Stimulated activated CD8-positive, alpha-beta memory T cell treated with anti-CD3 and anti-CD28 coated beads, Interleukin-4, amount 100 ng/mL, for 1 hour (primary cell): ENCODE data around the gene MYL6.
"Not testable (repeated sequence)": the region's sequence is repeated elsewhere in the genome, so short reads cannot be mapped to it uniquely, and the experiment has no call there.

ENCODE experiments used
- DNase-seq, 2 donors: peaks; one replicate each; pipeline ENCODE4 v3.0.0-alpha.2; 2020; ENCODE audit warnings: low read depth in 2 of 2, low spot score in 1 of 2

The MYL6 gene

DNA sequence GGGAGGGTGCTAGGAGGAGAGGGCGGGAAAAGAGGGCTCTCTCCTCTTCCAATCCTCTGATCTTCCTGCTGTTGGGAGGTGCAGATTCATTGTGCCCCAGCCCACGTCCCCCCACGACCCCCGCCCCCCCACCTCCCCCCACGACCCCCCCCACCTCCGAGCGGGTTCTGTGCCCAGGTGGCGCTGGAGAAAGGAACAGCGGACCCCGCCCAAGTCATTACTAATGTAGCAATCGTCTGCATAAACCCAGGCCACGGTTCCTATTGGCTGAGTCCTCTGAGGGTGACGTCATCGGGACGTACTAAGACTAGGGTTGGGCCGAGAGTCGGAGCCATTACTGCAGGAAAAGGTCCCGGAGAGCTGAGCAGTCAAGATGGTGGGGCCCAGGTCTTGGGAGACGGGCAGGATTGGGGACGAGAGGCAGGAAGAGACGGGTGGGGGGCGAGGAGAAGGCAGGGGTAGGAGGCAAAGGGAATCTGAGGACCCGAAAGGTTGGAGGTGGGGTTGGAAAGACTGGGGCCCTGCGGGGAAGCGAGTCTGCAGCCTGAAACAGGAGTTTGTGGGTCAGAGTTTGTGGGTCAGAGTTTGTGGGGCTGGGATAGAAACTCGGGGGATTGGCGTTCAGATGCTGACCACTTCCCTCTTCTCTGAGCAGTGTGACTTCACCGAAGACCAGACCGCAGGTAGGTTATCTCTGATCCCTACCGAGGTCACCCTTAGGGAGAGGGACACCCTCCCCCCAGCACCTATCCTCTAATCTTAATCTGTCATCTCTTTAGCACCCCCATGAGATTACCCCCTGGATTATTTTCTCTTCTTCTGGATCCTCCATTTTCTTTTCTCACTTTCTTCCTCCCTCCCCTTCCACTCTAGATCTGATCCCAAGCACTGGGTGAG lies at the start of gene MYL6:
MYL6 (plus strand) TSS at position 331 of the 897 bp plus-strand sequence; CDS start at position 374, 43 bp downstream.
- peak; percentile 67 to 81 for DNase-seq

DNA sequence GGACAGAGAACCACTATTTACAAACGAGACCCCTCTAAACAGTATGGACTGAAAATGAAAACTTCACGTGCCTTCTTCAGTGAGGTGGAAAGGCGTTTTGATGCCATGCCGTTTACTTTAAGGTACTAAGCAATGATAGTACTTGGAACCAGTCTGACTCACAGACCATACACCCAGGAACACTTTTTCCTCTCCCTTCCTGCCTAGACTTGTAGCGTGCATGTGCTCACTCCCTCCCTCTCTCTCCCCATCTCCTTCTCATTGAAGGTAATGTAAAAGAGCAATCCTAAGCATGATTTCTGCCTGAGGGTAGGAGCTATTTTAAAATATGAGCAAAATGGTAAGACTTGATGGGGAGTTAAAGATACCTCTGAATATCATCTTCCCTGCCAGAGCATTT lies 47.6 kb upstream of the MYL6 start:
- no peak for DNase-seq

DNA sequence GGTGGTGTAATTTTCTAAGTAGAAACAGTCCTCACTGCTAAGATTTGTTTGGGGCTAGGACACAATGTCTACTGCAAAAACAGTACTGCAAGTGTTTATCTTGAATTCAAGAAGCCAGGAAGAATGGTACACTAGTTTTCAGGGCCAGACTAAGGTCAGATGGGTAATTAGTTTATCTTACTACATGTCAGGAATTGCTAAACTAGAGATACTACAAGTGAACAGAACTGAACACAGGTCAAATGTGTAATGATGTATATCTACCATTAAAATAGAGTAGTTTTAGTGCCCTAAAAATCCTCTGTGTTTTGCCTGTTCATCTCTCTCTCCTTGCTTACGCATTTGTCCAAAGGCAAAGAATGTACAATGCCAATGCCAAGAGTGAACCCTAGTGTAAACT lies 44.1 kb upstream of the MYL6 start:
- DNase-seq: no peak

DNA sequence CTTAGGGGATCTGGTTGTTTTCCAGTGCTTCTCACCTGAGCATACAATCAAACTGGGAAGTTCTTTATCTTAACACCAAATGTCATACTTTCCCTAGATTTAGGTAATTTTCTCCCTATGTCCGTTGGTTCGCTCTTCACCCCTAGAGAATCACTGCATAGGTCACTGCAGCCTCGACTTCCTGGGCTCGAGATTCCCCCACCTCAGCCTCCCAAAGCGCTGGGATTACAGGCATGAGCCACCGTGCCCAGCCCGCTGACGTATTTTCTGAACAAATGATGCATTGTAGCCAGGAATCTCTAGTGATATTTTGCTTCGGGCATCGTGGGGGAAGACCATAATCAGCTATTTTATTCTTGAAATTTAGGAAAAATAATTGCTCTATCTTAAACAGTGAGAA lies 42.8 kb upstream of the MYL6 start:
- DNase-seq: no peak

DNA sequence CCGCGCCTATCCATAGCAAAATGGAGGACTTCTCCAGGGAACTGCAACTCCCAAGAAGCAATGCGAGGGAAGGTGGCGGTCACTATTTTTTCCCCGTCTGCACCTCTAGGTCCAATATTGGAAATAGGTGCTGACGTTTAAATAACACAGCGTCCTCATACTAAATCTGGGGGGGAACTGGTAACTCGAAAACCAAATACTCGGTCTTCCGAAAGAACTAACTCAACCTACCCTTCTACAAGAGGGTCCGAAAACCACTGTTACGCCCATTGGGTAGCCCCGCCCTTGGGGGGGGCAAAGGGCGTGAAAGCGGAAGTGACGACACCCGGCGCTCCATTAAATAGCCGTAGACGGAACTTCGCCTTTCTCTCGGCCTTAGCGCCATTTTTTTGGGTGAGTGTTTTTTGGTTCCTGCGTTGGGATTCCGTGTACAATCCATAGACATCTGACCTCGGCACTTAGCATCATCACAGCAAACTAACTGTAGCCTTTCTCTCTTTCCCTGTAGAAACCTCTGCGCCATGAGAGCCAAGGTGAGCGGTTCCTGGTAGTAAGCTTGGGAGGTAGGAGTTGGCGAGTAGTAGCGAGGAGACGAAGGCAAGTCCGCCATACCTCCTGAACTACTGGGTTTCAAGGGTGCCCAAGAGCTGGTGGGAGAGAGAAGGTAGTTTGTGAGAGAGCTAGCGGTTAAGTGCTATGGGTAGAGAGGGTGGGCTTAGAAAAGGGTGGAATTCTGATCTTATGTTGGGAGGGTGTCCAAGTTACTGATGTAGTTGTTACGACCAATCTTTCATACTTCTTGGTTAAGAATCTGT lies 41.7 kb upstream of the MYL6 start, which contains the start of gene RPL41:
RPL41 (plus strand) TSS at position 367 of the 815 bp plus-strand sequence.
- peak; percentile 88 to 91 for DNase-seq

DNA sequence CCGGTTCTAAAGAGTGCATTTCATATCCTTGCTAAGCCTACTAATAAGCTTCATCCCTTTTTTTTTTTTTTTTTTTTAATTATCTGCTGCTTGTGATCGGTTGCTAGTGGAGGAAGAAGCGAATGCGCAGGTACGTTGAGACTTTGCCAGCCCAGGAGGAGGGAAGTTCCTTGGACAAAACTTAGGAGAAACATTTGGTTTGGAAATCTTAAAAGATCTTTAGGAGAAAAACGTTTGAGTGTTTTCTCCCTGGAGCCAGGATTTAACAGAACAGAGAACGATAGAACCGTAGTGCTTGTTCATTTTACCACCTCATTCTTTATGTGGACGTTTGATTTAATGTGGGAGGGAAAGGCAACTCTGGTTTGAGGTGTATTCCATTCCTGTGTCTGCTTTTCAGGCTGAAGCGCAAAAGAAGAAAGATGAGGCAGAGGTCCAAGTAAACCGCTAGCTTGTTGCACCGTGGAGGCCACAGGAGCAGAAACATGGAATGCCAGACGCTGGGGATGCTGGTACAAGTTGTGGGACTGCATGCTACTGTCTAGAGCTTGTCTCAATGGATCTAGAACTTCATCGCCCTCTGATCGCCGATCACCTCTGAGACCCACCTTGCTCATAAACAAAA lies 41.0 kb upstream of the MYL6 start:
- DNase-seq: not testable (repeated sequence)

DNA sequence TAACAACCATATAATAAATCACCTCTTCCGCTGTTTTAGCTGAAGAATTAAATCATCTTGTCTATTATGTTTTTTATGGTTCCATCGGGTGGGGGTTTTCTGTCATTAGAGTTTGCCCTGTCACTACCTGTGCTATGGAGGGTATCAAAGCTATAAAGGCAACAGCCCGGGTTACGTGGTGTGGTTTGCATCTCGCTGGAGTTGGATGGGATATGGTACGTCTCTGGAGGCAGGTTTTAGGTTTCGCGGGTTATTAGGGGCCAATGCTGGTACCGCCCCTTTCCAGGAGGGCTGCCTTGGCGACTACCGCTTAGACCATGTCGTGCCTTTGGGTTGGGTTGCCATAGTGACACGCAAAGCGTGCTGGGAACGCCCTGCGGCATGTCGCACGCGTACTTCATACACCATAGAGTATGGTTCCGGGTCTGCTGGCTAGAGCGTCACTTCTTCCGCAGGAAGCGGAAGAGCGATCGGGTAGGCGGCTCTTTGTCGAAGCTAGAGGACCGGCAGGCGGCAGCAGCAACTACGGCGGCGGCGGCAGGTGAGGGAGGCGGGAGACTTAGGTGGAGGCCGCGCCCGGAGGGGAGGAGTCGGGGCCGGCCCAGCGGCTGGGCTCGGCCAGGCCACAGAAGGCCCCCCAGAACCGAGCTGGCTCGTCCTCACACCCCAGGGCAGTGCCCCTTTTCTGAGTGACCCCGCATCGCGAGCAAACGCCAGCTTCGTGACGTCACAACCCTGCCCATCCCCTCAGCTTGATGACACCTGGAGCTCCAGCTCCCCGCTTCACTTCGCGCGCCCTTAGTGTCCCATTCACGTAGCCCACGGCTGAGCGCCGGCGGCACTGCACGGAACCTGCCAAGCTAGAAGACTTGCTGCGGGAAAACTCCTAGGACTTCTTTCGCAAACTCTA lies 40.1 kb upstream of the MYL6 start, which contains the start of gene ZC3H10:
ZC3H10 (plus strand) TSS at position 489 of the 910 bp plus-strand sequence. CDS start 2,297 bp downstream, outside the sequence.
- DNase-seq: peak; percentile 91 to 95

DNA sequence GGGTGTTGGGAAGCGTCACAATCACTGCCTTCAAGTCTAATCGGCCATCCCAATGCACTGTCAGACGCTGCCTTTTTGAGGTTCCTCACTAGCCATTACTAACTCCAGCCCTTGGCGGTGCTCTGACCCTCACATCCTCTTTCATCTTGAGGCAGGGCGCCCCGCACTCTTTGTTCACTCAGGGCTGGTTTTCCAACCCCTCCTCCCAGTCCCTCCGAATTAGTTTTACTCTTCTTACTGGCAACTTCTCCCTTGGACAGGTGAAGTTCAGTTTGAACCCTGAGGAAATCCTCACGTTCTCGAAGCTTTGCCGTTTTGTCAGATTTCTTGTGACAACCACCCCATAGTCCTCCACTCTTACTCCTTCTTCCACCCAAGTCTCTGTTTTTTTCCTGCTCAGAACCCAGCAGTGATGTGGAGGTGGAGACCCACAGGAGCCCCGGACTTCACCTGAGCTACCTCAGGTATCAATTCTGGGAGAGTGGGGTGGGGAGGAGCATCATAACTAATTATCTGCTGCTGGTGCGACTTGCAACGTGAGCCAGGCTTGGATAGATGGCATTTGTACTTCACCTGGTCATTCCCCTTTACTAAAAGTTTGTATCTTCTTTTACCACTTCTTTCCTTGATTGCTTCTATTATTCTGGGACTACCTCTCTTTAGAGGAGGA lies 39.3 kb upstream of the MYL6 start:
- DNase-seq: no peak

DNA sequence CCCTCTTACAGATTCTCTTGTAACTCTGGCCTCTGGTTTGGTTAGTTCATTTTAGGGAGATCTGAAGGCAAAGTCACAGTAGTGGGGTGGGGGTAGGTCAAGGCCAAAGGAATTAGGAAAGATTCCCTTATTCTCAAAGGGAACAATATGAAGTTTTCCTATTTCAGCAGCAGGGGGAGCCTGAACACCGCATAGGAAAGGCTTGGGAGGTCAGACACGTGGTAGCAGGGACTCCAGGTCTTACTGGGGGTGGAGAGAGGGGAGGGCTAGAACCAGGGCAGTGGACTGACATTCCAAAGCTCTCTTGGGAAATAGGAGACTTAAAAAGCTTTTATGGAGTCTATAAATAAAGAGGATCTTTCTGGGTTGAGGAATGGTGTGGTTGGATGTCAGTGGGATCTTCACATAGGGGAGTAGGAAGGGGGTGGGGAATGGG lies 38.8 kb upstream of the MYL6 start:
- no peak for DNase-seq

DNA sequence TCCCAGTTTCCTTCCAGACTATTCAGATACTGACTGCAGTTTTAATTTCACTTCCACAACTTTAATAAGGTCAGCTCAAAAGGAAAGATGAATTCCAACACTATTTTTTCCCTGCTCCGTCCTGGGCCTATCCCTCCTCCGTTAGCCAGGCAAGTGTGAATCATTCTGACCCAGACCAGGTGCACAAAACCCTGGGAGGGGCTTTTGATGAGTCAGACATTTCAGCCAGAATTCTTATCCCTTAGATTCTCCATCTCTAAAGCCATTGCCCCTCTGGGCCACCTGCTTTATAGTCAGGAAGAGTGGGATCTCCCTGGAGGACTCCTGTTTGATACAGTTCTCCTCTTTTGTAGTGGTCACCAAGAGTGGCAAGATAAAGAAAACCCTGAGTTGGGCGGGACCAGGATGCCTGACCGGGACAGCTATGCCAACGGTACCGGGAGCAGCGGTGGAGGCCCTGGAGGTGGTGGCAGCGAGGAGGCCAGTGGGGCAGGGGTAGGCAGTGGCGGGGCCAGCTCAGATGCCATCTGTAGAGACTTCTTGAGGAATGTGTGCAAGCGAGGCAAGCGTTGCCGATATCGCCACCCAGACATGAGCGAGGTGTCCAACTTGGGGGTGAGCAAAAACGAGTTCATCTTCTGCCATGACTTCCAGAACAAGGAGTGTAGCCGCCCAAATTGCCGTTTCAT lies 37.9 kb upstream of the MYL6 start:
- no peak for DNase-seq

DNA sequence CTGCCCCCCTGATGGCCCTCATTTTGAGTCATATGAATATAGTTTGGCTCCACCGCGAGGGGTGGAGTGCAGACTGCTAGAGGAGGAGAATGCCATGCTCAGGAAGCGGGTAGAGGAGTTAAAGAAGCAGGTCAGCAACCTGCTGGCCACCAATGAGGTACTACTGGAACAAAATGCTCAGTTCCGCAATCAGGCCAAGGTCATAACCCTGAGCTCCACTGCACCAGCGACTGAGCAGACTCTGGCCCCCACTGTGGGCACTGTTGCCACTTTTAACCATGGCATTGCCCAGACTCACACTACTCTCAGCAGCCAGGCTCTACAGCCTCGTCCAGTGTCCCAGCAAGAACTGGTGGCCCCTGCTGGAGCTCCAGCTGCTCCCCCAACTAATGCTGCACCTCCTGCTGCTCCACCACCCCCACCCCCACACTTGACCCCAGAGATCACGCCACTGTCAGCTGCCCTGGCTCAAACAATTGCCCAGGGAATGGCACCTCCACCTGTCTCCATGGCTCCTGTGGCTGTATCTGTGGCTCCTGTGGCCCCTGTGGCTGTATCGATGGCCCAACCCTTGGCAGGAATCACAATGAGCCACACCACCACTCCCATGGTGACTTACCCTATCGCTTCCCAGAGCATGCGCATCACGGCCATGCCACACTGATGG lies 36.8 kb upstream of the MYL6 start:
- no peak for DNase-seq

DNA sequence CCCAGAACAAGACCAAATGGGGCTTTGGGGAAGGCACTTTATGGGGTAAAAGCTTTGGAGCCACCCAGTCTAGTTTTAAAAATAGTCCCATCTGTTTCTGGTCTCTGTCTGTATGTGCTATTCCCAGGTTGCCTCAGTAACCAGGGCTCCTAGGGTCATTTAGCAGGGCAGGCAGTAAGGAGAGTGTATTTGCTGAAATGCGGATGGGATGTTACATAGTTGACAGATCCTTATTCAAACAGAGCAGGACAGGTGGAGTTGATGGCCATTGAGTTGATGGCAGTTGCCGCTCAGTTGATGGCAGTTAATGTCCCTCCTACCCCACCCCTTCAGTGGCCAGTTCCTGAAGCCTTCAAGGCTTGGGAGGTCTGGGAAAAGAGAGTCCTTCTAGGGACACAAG lies 35.5 kb upstream of the MYL6 start:
- no peak for DNase-seq

DNA sequence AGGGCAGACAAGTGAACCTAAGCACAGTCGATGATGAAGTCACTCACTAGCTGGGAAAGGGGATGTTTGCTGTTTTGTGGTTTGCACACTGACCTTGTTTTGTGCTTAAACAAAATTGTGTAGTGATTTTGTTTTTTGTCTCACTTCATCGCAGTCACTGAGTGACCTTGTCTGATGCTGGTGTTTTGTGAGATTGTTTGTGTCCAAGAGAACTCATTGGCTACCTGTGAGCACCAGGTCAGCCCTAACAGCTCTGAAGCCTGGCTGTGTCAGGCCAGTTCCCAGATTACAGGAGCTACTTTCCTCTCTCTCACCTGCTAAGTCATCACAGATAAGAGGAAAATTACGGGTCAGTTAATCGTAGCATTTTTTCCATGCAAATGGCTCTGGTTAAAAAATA lies 34.0 kb upstream of the MYL6 start:
- DNase-seq: no peak

DNA sequence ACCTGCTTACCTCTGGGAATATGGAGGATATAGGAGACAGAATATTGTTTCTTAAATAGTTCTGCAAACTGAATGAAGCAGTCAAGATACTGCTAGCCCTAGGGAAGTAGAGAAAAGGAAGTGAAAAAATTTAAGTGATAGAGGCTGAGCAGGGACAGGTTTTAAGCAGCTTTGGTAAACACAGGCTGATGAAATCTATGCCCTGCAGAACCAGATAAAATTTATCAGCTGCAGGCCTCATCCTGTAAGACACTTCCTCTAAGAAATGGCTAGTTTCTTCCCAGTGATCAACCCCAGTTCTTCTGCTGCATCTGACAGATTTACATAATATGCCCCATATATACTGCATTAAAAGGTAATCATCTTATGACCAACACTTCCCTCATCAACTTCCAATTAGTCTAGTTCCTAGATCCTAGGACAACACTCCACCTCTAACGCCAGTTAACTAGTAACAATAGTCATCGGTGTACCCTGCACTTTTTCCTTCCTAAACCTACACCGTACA lies 31.4 kb upstream of the MYL6 start:
- no peak for DNase-seq

DNA sequence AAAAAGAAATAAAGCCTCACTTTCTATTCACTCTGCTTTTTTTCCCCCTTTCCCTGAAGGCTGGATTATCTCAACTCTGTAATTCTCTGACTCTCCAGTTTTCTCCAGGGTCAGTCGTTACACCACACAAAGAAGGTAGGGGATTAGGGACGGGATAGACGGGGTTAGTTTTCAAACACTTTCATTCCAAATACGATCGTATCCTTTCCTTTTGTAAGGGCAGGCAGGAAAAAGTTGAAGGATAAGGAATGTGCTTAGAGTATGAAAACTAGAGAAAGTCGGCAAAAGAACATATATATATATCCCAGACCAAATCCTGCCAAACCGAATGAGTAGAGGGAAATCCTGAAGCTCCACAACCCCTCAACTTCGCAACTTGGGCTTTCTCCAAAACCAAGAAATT lies 30.7 kb upstream of the MYL6 start:
- no peak for DNase-seq

DNA sequence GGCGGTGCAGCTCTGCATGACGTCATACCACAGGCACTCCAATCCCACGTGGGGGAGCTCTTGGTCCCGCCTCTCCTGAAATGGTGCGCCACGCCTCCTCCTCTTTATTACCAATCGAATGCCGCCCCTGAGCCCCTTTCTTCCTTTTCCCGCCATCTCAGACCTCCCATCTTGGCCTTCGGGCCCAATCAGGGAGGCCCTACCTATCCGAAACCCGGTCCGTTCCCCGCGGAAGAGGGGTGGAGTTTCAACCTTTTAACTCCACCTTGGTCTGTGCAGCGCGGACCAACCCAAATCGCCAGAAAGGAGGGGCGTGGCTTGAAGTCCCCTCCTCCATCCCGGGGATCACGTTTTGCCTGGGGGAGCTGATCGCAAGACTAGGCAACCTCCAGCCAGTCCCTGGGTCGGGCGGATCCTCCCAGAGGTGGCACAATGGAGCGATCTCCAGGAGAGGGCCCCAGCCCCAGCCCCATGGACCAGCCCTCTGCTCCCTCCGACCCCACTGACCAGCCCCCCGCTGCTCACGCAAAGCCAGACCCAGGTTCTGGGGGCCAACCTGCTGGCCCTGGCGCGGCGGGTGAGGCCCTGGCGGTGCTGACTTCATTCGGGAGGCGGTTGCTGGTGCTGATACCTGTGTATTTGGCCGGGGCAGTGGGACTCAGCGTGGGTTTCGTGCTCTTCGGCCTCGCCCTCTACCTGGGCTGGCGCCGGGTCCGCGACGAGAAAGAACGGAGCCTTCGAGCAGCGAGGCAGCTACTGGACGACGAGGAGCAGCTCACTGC lies 30.1 kb upstream of the MYL6 start, which contains the start of gene ESYT1:
ESYT1 (plus strand) TSS at position 380 of the 782 bp plus-strand sequence; CDS start at position 433, 53 bp downstream.
- DNase-seq: peak; percentile 88 to 96

DNA sequence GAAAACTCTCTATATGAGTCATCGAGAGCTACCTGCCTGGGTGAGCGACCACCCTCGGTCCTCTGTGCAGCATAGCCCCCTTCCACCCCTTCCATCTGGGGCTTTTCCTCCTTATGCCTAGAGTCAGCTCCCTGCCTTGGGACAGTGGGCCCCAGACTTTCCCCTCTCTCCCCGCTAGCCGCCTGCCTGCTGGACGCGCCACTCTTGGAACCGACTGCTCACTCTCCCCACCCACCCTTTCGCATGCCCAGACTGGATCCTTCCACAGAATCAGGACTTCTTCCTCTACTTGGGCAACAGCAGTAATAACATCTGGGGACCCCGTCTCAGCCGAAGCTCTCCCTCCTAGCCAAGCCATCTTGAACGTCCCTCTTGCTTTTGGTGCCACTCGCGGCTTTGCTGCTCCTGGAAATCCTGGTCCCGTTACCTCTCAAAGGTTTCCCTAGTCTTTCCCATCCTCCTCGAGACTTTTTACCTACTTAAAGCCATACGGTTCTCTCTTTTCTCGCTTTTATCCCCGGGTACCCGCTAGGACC lies 29.4 kb upstream of the MYL6 start:
- no peak for DNase-seq
